Measurements from ENCODE around the gene CDH2. TPM values are rescaled to one million over a fixed set of nuclear protein-coding genes. Genes with fewer than 3 reads are reported as not detected.

CDH2 gene
- total and polyA plus RNA-seq, 9 donors, result 2.9 to 78.3 (median 11.2) TPM

DNA sequence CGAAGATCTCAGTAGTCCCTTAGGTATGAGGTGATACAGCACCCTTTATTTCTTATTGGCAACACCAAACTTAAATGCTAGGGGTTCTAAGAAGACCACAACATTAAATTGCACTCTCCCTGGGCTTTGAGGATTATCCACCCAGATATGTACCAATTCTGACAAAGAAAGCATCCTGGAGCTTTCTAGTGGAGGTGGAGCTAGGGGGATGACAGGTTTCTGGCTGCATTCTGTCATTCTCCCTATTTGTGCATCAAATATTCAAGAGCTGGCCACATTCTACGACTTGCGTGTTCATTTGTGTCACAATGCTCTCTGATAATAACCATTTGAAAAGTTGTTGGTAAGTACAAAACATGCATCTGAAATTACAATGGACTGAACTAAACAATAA lies 111.1 kb downstream of the CDH2 start:
- Histone ChIP-seq H3K36me3 (no peaks in the 10 kb centered on the region), H3K4me1 (ENCODE audit: insufficient read depth) (peaks cover 3% of the 10 kb centered on the region), H3K9me3 (no peaks in the 10 kb centered on the region), H3K27me3 (no peaks in the 10 kb centered on the region), H3K4me3 (no peak overlapping the region), H3K27ac (no peak overlapping the region)
- TF ChIP-seq POLR2A (IDR thresholded peaks at IDR 0.05) (no peak), EP300 (IDR thresholded peaks at IDR 0.05) (no peak)
- TF ChIP-seq, protein P1, sequence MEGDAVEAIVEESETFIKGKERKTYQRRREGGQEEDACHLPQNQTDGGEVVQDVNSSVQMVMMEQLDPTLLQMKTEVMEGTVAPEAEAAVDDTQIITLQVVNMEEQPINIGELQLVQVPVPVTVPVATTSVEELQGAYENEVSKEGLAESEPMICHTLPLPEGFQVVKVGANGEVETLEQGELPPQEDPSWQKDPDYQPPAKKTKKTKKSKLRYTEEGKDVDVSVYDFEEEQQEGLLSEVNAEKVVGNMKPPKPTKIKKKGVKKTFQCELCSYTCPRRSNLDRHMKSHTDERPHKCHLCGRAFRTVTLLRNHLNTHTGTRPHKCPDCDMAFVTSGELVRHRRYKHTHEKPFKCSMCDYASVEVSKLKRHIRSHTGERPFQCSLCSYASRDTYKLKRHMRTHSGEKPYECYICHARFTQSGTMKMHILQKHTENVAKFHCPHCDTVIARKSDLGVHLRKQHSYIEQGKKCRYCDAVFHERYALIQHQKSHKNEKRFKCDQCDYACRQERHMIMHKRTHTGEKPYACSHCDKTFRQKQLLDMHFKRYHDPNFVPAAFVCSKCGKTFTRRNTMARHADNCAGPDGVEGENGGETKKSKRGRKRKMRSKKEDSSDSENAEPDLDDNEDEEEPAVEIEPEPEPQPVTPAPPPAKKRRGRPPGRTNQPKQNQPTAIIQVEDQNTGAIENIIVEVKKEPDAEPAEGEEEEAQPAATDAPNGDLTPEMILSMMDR (IDR thresholded peaks at IDR 0.05), result no peak
- intact Hi-C loops (cut with DNase I), result no loop called here
- DNase-seq, result no peak
- 87 to 93% (median 88%) methylated on average over 3 of the region's 3 CpGs for WGBS, 3 donors

- DNase-seq, result no peak
- no peaks in the 10 kb centered on the region for H3K36me3 ChIP-seq
- no peaks in the 10 kb centered on the region for H3K9me3 ChIP-seq
- 75 to 84% (median 78%) methylated on average over 4 of the region's 4 CpGs for WGBS, 3 donors
- no peaks in the 10 kb centered on the region for H3K27me3 ChIP-seq
- TF ChIP-seq POLR2A (IDR thresholded peaks at IDR 0.05), result no peak
- TF ChIP-seq, protein P1 (IDR thresholded peaks at IDR 0.05), result no peak
- no peak for TF ChIP-seq EP300 (IDR thresholded peaks at IDR 0.05)
- intact Hi-C loops (cut with DNase I), result no loop called here
- H3K4me3 ChIP-seq, result no peak overlapping the region
- no peak overlapping the region for H3K27ac ChIP-seq
- H3K4me1 ChIP-seq (ENCODE audit: insufficient read depth), result peaks cover 3% of the 10 kb centered on the region
Measured at GRCh38 chr18:28065031-28065792, 111.7 kb downstream of the CDH2 start.

DNA sequence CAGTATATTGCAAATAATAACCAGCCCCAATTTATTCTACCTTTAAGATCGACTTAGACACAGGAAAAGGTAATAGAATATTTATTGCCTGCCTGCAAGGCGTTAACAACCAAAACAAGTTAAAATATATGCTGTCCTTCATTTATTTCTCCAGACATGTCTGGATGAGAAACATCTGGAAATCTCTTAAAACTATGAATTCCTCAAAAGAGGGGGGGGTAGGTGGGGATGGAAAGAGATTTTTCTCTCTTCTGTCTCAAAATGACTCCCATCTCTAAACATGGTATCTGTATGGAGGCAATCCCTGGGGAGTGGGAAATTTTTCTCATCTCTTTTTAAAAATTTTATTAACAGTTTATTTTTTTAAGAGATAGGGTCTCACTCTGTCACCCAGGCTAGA lies 113.0 kb downstream of the CDH2 start:
- Histone ChIP-seq H3K4me3 (no peak overlapping the region), H3K9me3 (no peaks in the 10 kb centered on the region), H3K36me3 (no peaks in the 10 kb centered on the region), H3K27me3 (no peaks in the 10 kb centered on the region), H3K4me1 (ENCODE audit: insufficient read depth) (peaks cover 3% of the 10 kb centered on the region), H3K27ac (no peak overlapping the region)
- intact Hi-C loops (cut with DNase I), result no loop called here
- DNase-seq, result no peak
- 64 to 82% (median 68%) methylated on average over 2 of the region's 2 CpGs for whole genome bisulfite sequencing, 3 donors
- TF ChIP-seq, protein P1 (IDR thresholded peaks at IDR 0.05), result no peak
- TF ChIP-seq EP300 (IDR thresholded peaks at IDR 0.05) (no peak), POLR2A (IDR thresholded peaks at IDR 0.05) (no peak)

- Histone ChIP-seq H3K36me3 (no peaks in the 10 kb centered on the region), H3K27me3 (no peaks in the 10 kb centered on the region), H3K27ac (no peak overlapping the region), H3K4me3 (no peak overlapping the region), H3K4me1 (ENCODE audit: insufficient read depth) (peaks cover 3% of the 10 kb centered on the region), H3K9me3 (no peaks in the 10 kb centered on the region)
- TF ChIP-seq POLR2A (IDR thresholded peaks at IDR 0.05) (no peak), EP300 (IDR thresholded peaks at IDR 0.05) (no peak)
- TF ChIP-seq, protein P1 (IDR thresholded peaks at IDR 0.05), result no peak
- intact Hi-C loops (cut with DNase I), result no loop called here
- DNase-seq, result no peak
- WGBS, 3 donors, result 33 to 37% (median 35%) methylated on average over 2 of the region's 2 CpGs
Measured at GRCh38 chr18:28063271-28063761, 113.6 kb downstream of the CDH2 start.

Measured in ovary (tissue), 9 donors.